Measurements from ENCODE around the gene WBP1L.
"Not testable (repeated sequence)": the region's sequence is repeated elsewhere in the genome, so short reads cannot be mapped to it uniquely, and the experiment has no call there.

The WBP1L gene

GRCh38 chr10:102743588-102744373 lies at the start of gene WBP1L:
TSS of gene WBP1L (plus strand) at chr10:102743948. CDS start at chr10:102744054, 106 bp downstream.
- DNase-seq (ENCODE audit: low read depth, low spot score) = peak; percentile 99

- DNase-seq (ENCODE audit: low read depth, low spot score) = not testable (repeated sequence)
Observed at GRCh38 chr10:102695401-102695800, 48.3 kb upstream of the WBP1L start.

- DNase-seq (ENCODE audit: low read depth, low spot score) = no peak
Observed at GRCh38 chr10:102696736-102697135, 47.0 kb upstream of the WBP1L start.

GRCh38 chr10:102698894-102699293 lies 44.9 kb upstream of the WBP1L start:
- no peak for DNase-seq (ENCODE audit: low read depth, low spot score)

GRCh38 chr10:102701272-102701671 lies 42.5 kb upstream of the WBP1L start:
- DNase-seq (ENCODE audit: low read depth, low spot score) = no peak

- no peak for DNase-seq (ENCODE audit: low read depth, low spot score)
Observed at GRCh38 chr10:102701796-102702195, 42.0 kb upstream of the WBP1L start.

- DNase-seq (ENCODE audit: low read depth, low spot score) = no peak
Observed at GRCh38 chr10:102702742-102703141, 41.0 kb upstream of the WBP1L start.

GRCh38 chr10:102704915-102705314 lies 38.8 kb upstream of the WBP1L start:
- DNase-seq (ENCODE audit: low read depth, low spot score) = no peak

- no peak for DNase-seq (ENCODE audit: low read depth, low spot score)
Observed at GRCh38 chr10:102705531-102705930, 38.2 kb upstream of the WBP1L start.

GRCh38 chr10:102710609-102711008 lies 33.1 kb upstream of the WBP1L start:
- DNase-seq (ENCODE audit: low read depth, low spot score) = no peak

- no peak for DNase-seq (ENCODE audit: low read depth, low spot score)
Observed at GRCh38 chr10:102712089-102712488, 31.7 kb upstream of the WBP1L start.

GRCh38 chr10:102712843-102713538 lies 30.8 kb upstream of the WBP1L start:
- DNase-seq (ENCODE audit: low read depth, low spot score) = no peak

GRCh38 chr10:102713539-102713813 lies 30.3 kb upstream of the WBP1L start:
- no peak for DNase-seq (ENCODE audit: low read depth, low spot score)

GRCh38 chr10:102713814-102714620 lies 29.7 kb upstream of the WBP1L start, which contains the start of gene ARL3:
TSS of gene ARL3 (minus strand) at chr10:102714397. CDS start at chr10:102714275, 122 bp downstream.
- DNase-seq (ENCODE audit: low read depth, low spot score) = peak; percentile 100

- no peak for DNase-seq (ENCODE audit: low read depth, low spot score)
Observed at GRCh38 chr10:102714621-102715455, 28.9 kb upstream of the WBP1L start, which contains the start of gene SFXN2. TSS of gene SFXN2 (plus strand) at chr10:102714636. CDS start at chr10:102726637, 12,001 bp downstream.

- DNase-seq (ENCODE audit: low read depth, low spot score) = no peak
Observed at GRCh38 chr10:102715880-102716279, 27.9 kb upstream of the WBP1L start.

- peak; percentile 12 for DNase-seq (ENCODE audit: low read depth, low spot score)
Observed at GRCh38 chr10:102716900-102717565, 26.7 kb upstream of the WBP1L start.

- peak; percentile 91 for DNase-seq (ENCODE audit: low read depth, low spot score)
Observed at GRCh38 chr10:102718220-102718619, 25.5 kb upstream of the WBP1L start.

- no peak for DNase-seq (ENCODE audit: low read depth, low spot score)
Observed at GRCh38 chr10:102720337-102720736, 23.4 kb upstream of the WBP1L start.

- DNase-seq (ENCODE audit: low read depth, low spot score) = no peak
Observed at GRCh38 chr10:102720775-102721301, 22.9 kb upstream of the WBP1L start.
